Measurements from ENCODE around the gene ZNF74.
"Not testable (repeated sequence)": the region's sequence is repeated elsewhere in the genome, so short reads cannot be mapped to it uniquely, and the experiment has no call there.

The ZNF74 gene

GRCh38 chr22:20400606-20401375 lies 6.8 kb downstream of the ZNF74 start:
- no peak for DNase-seq (ENCODE audit: low read depth in 2 of 2)

DNA sequence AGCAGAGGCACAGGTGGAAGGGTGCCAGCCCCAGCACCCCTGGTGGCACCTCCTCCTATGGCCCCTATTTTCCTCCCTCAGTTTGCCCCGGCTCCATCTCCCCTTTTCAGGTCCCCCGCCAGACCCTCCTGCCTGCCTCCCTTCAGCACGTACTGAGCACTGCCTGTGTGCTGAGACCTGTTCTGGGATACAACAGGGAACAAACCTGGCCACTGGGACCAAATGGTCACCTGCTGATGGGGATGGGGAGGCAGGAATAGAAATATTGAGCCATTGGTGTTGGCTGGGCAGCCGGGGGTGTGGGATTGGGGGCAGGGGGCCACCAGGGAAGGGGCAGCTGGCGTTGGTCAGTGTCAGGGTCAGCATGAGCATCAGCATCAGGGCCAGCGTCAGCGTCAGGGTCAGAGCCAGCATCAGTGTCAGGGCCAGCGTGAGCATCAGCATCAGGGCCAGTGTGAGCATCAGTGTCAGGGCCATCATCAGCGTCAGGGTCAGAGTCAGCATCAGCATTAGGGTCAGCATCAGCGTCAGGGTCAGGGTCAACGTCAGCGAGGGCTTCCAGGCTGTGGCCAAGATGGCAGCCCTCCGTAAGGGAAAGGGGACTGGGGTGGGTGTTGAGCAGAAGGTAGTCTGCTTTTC lies 7.5 kb downstream of the ZNF74 start:
- no peak for DNase-seq (ENCODE audit: low read depth in 2 of 2)

GRCh38 chr22:20402960-20403778 lies 9.2 kb downstream of the ZNF74 start:
- no peak for DNase-seq (ENCODE audit: low read depth in 2 of 2)

DNA sequence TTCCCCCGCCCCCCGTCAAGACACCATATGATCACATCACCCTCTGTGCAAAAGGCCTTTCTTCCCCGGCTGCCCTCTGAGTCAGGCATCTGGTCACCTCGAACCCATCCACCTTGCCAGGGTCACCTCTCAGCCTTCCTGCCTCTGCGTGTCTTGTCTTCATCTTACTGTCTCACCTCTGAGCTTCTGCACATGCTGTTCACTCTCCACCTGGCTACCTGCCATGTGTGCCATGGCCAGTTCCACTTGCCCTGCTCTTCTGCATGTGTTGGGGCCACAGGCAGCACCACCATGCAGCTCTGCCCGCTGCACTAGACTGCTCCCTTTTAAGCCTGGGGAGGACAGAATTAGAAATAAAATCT lies 9.8 kb downstream of the ZNF74 start:
- no peak for DNase-seq (ENCODE audit: low read depth in 2 of 2)

GRCh38 chr22:20404881-20405280 lies 10.9 kb downstream of the ZNF74 start:
- no peak for DNase-seq (ENCODE audit: low read depth in 2 of 2)

DNA sequence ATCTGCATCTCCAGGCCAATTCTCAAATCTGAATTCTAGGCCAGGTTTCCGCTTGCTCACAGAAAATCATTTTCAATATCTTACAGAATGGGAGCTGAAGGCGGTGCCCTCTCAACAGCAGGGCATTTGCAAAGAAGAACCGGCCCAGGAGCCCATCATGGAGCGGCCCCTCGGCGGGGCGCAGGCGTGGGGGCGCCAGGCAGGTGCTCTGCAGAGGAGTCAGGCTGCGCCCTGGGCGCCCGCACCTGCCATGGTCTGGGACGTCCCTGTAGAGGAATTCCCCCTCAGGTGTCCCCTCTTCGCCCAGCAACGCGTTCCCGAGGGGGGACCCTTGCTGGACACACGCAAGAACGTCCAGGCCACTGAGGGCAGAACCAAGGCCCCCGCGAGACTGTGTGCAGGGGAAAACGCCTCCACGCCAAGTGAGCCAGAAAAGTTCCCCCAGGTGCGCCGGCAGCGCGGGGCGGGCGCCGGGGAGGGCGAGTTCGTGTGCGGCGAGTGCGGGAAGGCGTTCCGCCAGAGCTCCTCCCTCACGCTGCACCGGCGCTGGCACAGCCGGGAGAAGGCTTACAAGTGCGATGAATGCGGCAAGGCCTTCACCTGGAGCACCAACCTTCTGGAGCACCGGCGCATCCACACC lies 11.5 kb downstream of the ZNF74 start:
- DNase-seq (ENCODE audit: low read depth in 2 of 2): no peak

DNA sequence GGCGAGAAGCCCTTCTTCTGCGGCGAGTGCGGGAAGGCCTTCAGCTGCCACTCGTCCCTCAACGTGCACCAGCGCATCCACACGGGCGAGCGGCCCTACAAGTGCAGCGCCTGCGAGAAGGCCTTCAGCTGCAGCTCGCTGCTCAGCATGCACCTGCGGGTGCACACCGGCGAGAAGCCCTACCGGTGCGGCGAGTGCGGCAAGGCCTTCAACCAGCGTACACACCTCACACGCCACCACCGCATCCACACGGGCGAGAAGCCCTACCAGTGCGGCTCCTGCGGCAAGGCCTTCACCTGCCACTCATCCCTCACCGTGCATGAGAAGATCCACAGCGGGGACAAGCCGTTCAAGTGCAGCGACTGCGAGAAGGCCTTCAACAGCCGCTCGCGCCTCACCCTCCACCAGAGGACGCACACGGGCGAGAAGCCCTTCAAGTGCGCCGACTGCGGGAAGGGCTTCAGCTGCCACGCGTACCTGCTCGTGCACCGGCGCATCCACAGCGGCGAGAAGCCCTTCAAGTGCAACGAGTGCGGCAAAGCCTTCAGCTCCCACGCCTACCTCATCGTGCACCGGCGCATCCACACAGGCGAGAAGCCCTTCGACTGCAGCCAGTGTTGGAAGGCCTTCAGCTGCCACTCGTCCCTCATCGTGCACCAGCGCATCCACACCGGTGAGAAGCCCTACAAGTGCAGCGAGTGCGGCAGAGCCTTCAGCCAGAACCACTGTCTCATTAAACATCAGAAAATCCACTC lies 12.2 kb downstream of the ZNF74 start:
- DNase-seq (ENCODE audit: low read depth in 2 of 2): no peak

- no peak for DNase-seq (ENCODE audit: low read depth in 2 of 2)
Observed at GRCh38 chr22:20406686-20407408, 12.9 kb downstream of the ZNF74 start.

DNA sequence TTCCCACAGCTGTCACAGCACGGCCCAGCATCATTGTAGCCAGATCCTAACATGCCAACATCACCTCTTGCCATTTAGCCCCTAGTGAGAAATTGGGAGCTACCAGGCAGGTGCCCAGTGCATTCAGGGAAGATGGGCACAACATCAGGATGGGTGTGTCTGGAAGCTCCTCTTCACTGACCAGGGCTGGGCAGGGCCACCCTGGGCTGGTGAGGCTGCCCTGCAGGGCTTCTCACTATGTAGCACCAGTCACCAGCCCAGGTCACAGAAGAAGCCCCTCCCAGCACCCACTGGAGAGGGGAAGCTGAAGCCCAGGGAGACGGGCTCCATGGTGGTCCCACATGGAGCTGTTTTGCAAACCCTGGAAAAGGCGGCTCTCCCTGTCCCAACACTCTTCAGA lies 13.9 kb downstream of the ZNF74 start:
- no peak for DNase-seq (ENCODE audit: low read depth in 2 of 2)

- no peak for DNase-seq (ENCODE audit: low read depth in 2 of 2)
Observed at GRCh38 chr22:20408891-20409290, 14.9 kb downstream of the ZNF74 start.

DNA sequence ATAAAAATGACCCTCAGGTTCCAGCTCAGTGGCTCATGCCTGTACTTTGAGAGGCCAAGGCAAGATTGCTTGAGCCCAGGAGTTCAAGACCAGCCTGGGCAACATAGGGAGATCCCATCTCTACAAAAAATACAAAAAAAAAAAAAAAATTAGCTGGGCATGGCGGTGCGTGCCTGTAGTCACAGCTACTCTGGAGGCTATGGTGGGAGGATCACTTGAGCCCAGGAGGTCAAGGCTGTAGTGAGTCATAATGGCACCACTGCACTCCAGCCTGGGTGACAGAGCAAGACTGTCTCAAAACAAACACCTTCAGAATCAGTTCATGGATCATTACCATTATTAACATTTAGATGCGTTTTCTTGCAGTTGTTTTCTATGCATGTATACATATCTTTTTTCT lies 15.4 kb downstream of the ZNF74 start:
- DNase-seq (ENCODE audit: low read depth in 2 of 2): not testable (repeated sequence)

GRCh38 chr22:20412474-20413216 lies 18.7 kb downstream of the ZNF74 start:
- DNase-seq (ENCODE audit: low read depth in 2 of 2): no peak

GRCh38 chr22:20413217-20414058 lies 19.5 kb downstream of the ZNF74 start:
- DNase-seq (ENCODE audit: low read depth in 2 of 2): no peak

GRCh38 chr22:20414059-20414440 lies 20.1 kb downstream of the ZNF74 start:
- no peak for DNase-seq (ENCODE audit: low read depth in 2 of 2)

GRCh38 chr22:20414450-20414849 lies 20.5 kb downstream of the ZNF74 start:
- no peak for DNase-seq (ENCODE audit: low read depth in 2 of 2)

GRCh38 chr22:20415241-20415640 lies 21.3 kb downstream of the ZNF74 start:
- DNase-seq (ENCODE audit: low read depth in 2 of 2): not testable (repeated sequence)

- not testable (repeated sequence) for DNase-seq (ENCODE audit: low read depth in 2 of 2)
Observed at GRCh38 chr22:20415699-20416098, 21.7 kb downstream of the ZNF74 start.

DNA sequence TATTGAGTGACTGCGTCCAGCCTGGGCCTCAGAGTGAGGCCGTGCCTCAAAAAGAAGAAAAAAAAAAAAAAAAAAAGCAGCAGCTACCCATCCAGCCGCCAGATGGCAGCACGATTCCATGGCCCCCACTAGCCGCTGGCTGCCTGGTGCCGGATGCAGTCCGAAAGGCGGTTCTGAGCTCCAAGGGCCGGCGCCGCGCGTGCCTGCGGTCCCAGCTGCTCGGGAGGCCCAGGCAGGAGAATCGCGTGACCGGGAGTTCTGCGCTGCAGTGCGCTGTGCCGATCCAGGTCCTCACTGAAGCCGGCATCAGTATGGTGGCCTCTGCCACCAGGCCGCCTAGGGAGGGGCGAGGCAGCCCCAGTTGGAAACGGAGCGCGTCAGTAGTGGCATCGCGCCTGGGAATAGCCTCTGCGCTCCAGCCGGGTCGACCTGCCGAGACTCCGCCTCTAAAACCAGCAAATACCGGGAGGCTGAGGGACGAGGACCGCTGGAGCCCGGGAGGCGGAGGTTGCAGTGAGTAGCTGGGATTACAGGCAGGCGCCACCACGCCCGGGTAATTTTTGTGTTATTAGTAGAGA lies 24.3 kb downstream of the ZNF74 start:
- peak; percentile 36 to 42 for DNase-seq (ENCODE audit: low read depth in 2 of 2)

DNA sequence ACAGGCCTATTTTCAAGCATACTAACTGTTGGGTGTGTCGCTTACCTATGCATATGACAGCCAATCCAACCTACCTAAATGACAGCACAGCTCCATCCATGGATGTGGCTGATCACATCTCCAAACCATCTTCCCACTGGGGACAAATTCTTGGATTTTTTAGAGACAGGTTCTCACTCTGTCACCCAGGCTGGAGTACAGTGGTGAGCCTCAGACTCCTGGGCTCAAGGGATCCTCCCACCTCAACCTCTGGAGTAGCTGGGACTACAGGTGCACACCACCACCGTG lies 25.7 kb downstream of the ZNF74 start:
- DNase-seq (ENCODE audit: low read depth in 2 of 2): no peak

Data from stimulated activated CD8-positive, alpha-beta memory T cell treated with anti-CD3 and anti-CD28 coated beads, Interleukin-15, amount 100 ng/mL, for 4 hours (primary cell).